Measurements from ENCODE around the gene COPE. TPM values are rescaled to one million over a fixed set of nuclear protein-coding genes. Genes with fewer than 3 reads are reported as not detected.
"Not testable (repeated sequence)": the region's sequence is repeated elsewhere in the genome, so short reads cannot be mapped to it uniquely, and the experiment has no call there.

The COPE gene
- total RNA-seq, 1 donor from 2014 or later = 213 TPM

- no peak for TF ChIP-seq CTCF (IDR thresholded peaks at IDR 0.05; ENCODE audit: unreplicated experiment)
- peaks cover 22% of the 10 kb centered on the region for H3K36me3 Mint-ChIP-seq (ENCODE audit: low read depth, unreplicated experiment)
- no peak overlapping the region for H3K27ac Mint-ChIP-seq (ENCODE audit: unreplicated experiment)
- peaks cover 4% of the 10 kb centered on the region for H3K27me3 Mint-ChIP-seq (ENCODE audit: unreplicated experiment)
- H3K9me3 Mint-ChIP-seq (ENCODE audit: unreplicated experiment) = no peaks in the 10 kb centered on the region
- no peaks in the 10 kb centered on the region for H3K4me1 Mint-ChIP-seq (ENCODE audit: unreplicated experiment)
- no peak overlapping the region for H3K4me3 Mint-ChIP-seq (ENCODE audit: unreplicated experiment)
- DNase-seq (ENCODE audit: low spot score) = no peak
These were observed 14.7 kb downstream of the COPE start for GRCh38 chr19:18904334-18905057.

- no peak overlapping the region for H3K27ac Mint-ChIP-seq (ENCODE audit: unreplicated experiment)
- no peak overlapping the region for H3K4me3 Mint-ChIP-seq (ENCODE audit: unreplicated experiment)
- no peaks in the 10 kb centered on the region for H3K4me1 Mint-ChIP-seq (ENCODE audit: unreplicated experiment)
- DNase-seq (ENCODE audit: low spot score) = no peak
- peaks cover 4% of the 10 kb centered on the region for H3K27me3 Mint-ChIP-seq (ENCODE audit: unreplicated experiment)
- H3K36me3 Mint-ChIP-seq (ENCODE audit: low read depth, unreplicated experiment) = peaks cover 20% of the 10 kb centered on the region
- no peaks in the 10 kb centered on the region for H3K9me3 Mint-ChIP-seq (ENCODE audit: unreplicated experiment)
- no peak for TF ChIP-seq CTCF (IDR thresholded peaks at IDR 0.05; ENCODE audit: unreplicated experiment)
These were observed 15.8 kb downstream of the COPE start for GRCh38 chr19:18903156-18904037.

- not testable (repeated sequence) for H3K27me3 Mint-ChIP-seq (ENCODE audit: unreplicated experiment); H3K4me3 Mint-ChIP-seq (ENCODE audit: unreplicated experiment); DNase-seq (ENCODE audit: low spot score); H3K4me1 Mint-ChIP-seq (ENCODE audit: unreplicated experiment); H3K27ac Mint-ChIP-seq (ENCODE audit: unreplicated experiment); H3K9me3 Mint-ChIP-seq (ENCODE audit: unreplicated experiment)
- H3K36me3 Mint-ChIP-seq (ENCODE audit: low read depth, unreplicated experiment) = peaks cover 22% of the 10 kb centered on the region
These were observed 16.7 kb downstream of the COPE start for GRCh38 chr19:18902519-18902918.

GRCh38 chr19:18901491-18901890 is 17.7 kb downstream of the COPE start:
- H3K4me3 Mint-ChIP-seq (ENCODE audit: unreplicated experiment) = no peak overlapping the region
- H3K9me3 Mint-ChIP-seq (ENCODE audit: unreplicated experiment) = no peaks in the 10 kb centered on the region
- no peaks in the 10 kb centered on the region for H3K4me1 Mint-ChIP-seq (ENCODE audit: unreplicated experiment)
- H3K27me3 Mint-ChIP-seq (ENCODE audit: unreplicated experiment) = peaks cover 11% of the 10 kb centered on the region
- peaks cover 26% of the 10 kb centered on the region for H3K36me3 Mint-ChIP-seq (ENCODE audit: low read depth, unreplicated experiment)
- no peak for DNase-seq (ENCODE audit: low spot score)
- H3K27ac Mint-ChIP-seq (ENCODE audit: unreplicated experiment) = no peak overlapping the region
- no peak for TF ChIP-seq CTCF (IDR thresholded peaks at IDR 0.05; ENCODE audit: unreplicated experiment)

GRCh38 chr19:18900700-18901481 is 18.3 kb downstream of the COPE start:
- Mint-ChIP-seq H3K36me3 (ENCODE audit: low read depth, unreplicated experiment) (peaks cover 26% of the 10 kb centered on the region), H3K4me3 (ENCODE audit: unreplicated experiment) (no peak overlapping the region), H3K4me1 (ENCODE audit: unreplicated experiment) (no peaks in the 10 kb centered on the region), H3K9me3 (ENCODE audit: unreplicated experiment) (no peaks in the 10 kb centered on the region), H3K27me3 (ENCODE audit: unreplicated experiment) (peaks cover 13% of the 10 kb centered on the region), H3K27ac (ENCODE audit: unreplicated experiment) (no peak overlapping the region)
- TF ChIP-seq CTCF (IDR thresholded peaks at IDR 0.05; ENCODE audit: unreplicated experiment) = no peak
- no peak for DNase-seq (ENCODE audit: low spot score)

Measured in endothelial cell (in vitro differentiated cells).